HuH-7 (cell line): ENCODE results near the gene IZUMO2.
"Not testable (repeated sequence)": the region's sequence is repeated elsewhere in the genome, so short reads cannot be mapped to it uniquely, and the experiment has no call there.

Experiments used
- DNase-seq: peaks from one replicate; pipeline ENCODE4 v3.0.0; 2011; ENCODE audit warnings: low spot score

IZUMO2 gene

DNA sequence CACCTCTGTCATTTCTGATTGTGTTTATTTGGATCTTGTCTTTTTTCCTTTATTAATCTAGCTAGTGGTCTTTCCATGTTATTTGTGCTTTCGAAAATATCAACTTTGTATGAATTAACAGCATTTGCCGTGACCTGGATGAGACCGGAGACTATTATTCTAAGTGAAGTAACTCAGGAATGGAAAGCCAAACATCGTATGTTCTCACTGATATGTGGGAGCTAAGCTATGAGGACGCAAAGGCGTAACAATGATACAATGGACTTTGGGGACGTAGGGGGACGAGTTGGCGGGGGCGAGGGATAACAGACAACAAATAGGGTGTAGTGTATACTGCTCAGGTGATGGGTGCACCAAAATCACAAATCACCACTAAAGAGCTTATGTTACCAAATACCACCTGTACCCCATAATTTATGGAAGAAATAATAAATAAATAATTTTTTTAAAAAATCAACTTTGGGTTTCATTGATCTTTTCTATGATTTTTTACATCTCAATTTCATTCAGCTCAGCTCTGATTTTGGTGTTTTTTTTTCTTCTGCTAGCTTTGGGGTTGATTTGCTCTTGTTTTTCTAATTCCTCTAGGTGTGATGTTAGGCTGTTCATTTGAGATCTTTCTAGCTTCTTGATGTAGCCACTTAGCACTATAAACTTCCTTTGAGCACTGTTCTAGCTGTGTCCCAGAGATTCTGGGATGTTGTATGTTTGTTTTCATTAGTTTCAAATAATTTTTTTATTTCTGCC lies 27.1 kb downstream of the IZUMO2 start:
- not testable (repeated sequence) for DNase-seq

GRCh38 chr19:50134777-50135719 lies 28.0 kb downstream of the IZUMO2 start:
- DNase-seq = not testable (repeated sequence)

GRCh38 chr19:50133518-50134492 lies 29.3 kb downstream of the IZUMO2 start:
- DNase-seq = not testable (repeated sequence)

DNA sequence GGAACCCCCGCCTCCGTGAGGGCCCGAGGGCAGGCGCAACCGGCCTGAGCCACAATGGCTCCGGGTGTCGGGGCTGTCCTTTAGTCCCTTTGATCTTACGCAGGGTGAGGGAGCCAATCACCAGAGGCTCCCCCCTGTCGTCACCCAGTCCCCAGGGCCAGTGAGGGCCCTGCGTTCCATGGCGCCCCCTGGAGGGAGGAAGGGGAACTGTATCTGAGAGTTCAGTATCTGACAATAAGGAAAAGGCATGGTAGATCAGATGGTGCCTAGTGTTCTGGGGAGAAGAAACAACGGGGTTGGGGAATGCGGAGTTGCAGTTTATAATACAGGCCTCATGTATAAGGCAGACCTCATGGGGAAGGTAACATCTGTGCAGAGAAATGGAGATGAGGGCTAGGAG lies 59.1 kb downstream of the IZUMO2 start:
- not testable (repeated sequence) for DNase-seq

DNA sequence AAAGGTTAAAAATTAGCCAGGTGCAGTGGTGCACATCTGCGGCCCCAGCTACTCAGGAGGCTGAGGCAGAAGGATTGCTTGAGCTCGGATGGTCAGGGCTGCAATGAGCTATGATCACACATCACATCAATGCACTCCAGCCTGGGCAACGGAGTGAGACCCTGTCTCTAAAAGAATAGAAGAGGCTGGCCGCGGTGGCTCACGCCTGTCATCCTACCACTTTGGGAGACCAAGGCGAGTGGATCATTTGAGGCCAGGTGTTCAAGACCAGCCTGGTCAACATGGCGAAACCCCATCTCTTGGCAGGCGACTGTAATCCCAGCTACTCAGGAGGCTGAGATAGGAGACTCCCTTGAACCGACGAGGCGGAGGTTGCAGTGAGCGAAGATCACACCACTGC lies 59.7 kb downstream of the IZUMO2 start:
- not testable (repeated sequence) for DNase-seq
